BLaER1 treated with 17β-estradiol and CSF1 and Interleukin-3, amounts not matched to agents 10 nM and 100 nM (cell line): ENCODE data around the gene HGF.

Experiments used
- H3K27ac ChIP-seq, 11 experiments: shearing (Covaris generic); formaldehyde crosslinking; 2 replicates each; pipeline ENCODE4 v1.8.1; 2022
- H3K27me3 ChIP-seq, 11 experiments: shearing (Covaris generic); formaldehyde crosslinking; 2 replicates each; pipeline ENCODE4 v1.8.1; 2022
- H3K36me3 ChIP-seq, 11 experiments: shearing (Covaris generic); formaldehyde crosslinking; 2 replicates each; pipeline ENCODE4 v1.8.1; 2022
- H3K4me1 ChIP-seq, 10 experiments: shearing (Covaris generic); formaldehyde crosslinking; 2 replicates each; pipeline ENCODE4 v1.8.1; 2022
- H3K4me2 ChIP-seq, 11 experiments: shearing (Covaris generic); formaldehyde crosslinking; 2 replicates each; pipeline ENCODE4 v1.8.1; 2022
- H3K4me3 ChIP-seq, 10 experiments: shearing (Covaris generic); formaldehyde crosslinking; 2 replicates each; pipeline ENCODE4 v1.8.1; 2022
- H3K9ac ChIP-seq, 11 experiments: shearing (Covaris generic); formaldehyde crosslinking; 2 replicates each; pipeline ENCODE4 v1.8.1; 2022
- H3K9me3 ChIP-seq, 11 experiments: shearing (Covaris generic); formaldehyde crosslinking; replicated peaks in 1 of 11; 2 replicates each; pipeline ENCODE4 v1.8.1; 2022
- H4K20me1 ChIP-seq, 11 experiments: shearing (Covaris generic); formaldehyde crosslinking; 2 replicates each; pipeline ENCODE4 v1.8.1; 2022
- Cebpa-rat ChIP-seq, 11 experiments: shearing (Covaris generic); IDR thresholded peaks; 2 replicates each; pipeline ENCODE4 v1.8.1; 2022

HGF gene

GRCh38 chr7:81659697-81660395, 110.0 kb downstream of the HGF start:
- Histone ChIP-seq H3K27me3 (no peaks in the 10 kb centered on the region), H4K20me1 (no peaks in the 10 kb centered on the region), H3K4me2 (no peak overlapping the region), H3K27ac (no peak overlapping the region), H3K9ac (no peak overlapping the region), H3K36me3 (no peaks in the 10 kb centered on the region), H3K4me1 (peaks cover 7 to 16% (median 10%) of the 10 kb centered on the region in 10 experiments; a peak in 15 of 20 replicates), H3K9me3 (peaks cover 0 to 15% (median 0%) of the 10 kb centered on the region in 11 experiments; a peak in 5 of 22 replicates), H3K4me3 (no peak overlapping the region)
- no peak for TF ChIP-seq Cebpa-rat (IDR thresholded peaks at IDR 0.05)

GRCh38 chr7:81657551-81657950, 112.3 kb downstream of the HGF start:
- TF ChIP-seq Cebpa-rat (IDR thresholded peaks at IDR 0.05): no peak

GRCh38 chr7:81655271-81655670, 114.6 kb downstream of the HGF start:
- Histone ChIP-seq H3K4me3 (no peak overlapping the region), H4K20me1 (no peaks in the 10 kb centered on the region), H3K4me1 (no peaks in the 10 kb centered on the region), H3K27me3 (no peaks in the 10 kb centered on the region), H3K27ac (no peak overlapping the region), H3K36me3 (no peaks in the 10 kb centered on the region), H3K9me3 (peaks cover 19 to 36% (median 26%) of the 10 kb centered on the region in 11 experiments; a peak in 21 of 22 replicates), H3K9ac (no peak overlapping the region), H3K4me2 (no peak overlapping the region)
- no peak for TF ChIP-seq Cebpa-rat (IDR thresholded peaks at IDR 0.05)

More at GRCh38 chr7:81657551-81657950, 112.3 kb downstream of the HGF start:
- Histone ChIP-seq H3K27me3 (no peaks in the 10 kb centered on the region), H4K20me1 (no peaks in the 10 kb centered on the region), H3K4me3 (no peak overlapping the region), H3K4me1 (no peaks in the 10 kb centered on the region), H3K27ac (no peak overlapping the region), H3K9me3 (peaks cover 9 to 24% (median 13%) of the 10 kb centered on the region in 11 experiments; a peak in 21 of 22 replicates), H3K36me3 (no peaks in the 10 kb centered on the region), H3K4me2 (no peak overlapping the region), H3K9ac (no peak overlapping the region)

- Histone ChIP-seq H3K4me3 (no peak overlapping the region), H3K4me1 (no peaks in the 10 kb centered on the region), H4K20me1 (no peaks in the 10 kb centered on the region), H3K9me3 (peaks cover 16 to 27% (median 21%) of the 10 kb centered on the region in 11 experiments; a peak in 21 of 22 replicates), H3K4me2 (no peak overlapping the region), H3K27me3 (no peaks in the 10 kb centered on the region), H3K27ac (no peak overlapping the region), H3K9ac (no peak overlapping the region), H3K36me3 (no peaks in the 10 kb centered on the region)
- TF ChIP-seq Cebpa-rat (IDR thresholded peaks at IDR 0.05): no peak
Measured at GRCh38 chr7:81652225-81652624, 117.6 kb downstream of the HGF start.
